HCT116 (cell line): Measurements from ENCODE around the gene POP4.

Experiments
- EZH2phosphoT487 ChIP-seq: fragments of 200-600 bp; IDR thresholded peaks from 2 replicates; pipeline ENCODE4 v1.6.1; 2018; ENCODE audit warnings: antibody characterized with exemption, borderline replicate concordance
- SP1 ChIP-seq: IDR thresholded peaks from 2 replicates; pipeline ENCODE4 v1.6.1; 2012; ENCODE audit warnings: low read depth
- SRF ChIP-seq: IDR thresholded peaks from 2 replicates; pipeline ENCODE4 v1.6.1; 2012; ENCODE audit warnings: low read depth

GRCh38 chr19:29630655-29631054 lies 24.6 kb downstream of the POP4 start:
- no peak for TF ChIP-seq EZH2phosphoT487
- no peak for TF ChIP-seq SRF
- TF ChIP-seq SP1 = no peak
